K562 (cell line): ENCODE results near the gene GABPB1. TPM values are rescaled to one million over a fixed set of nuclear protein-coding genes. Genes with fewer than 3 reads are reported as not detected.

Experiments
- ATAC-seq: fragments of 200-7000 bp; cut with Tn5 transposase; 3 replicates; pipeline ENCODE4 v1.9.1; 2020; ENCODE audit warnings: moderate library complexity
- BruUV-seq: library from RNA; stranded (reverse); fragments of 400-500 nt; replicated peaks from 2 replicates; lab custom pipeline; 2021; lab: Mats Ljungman, UMichigan
- CTCF ChIA-PET: fragments of 300-600 bp; formaldehyde crosslinking; extraction: SDS; loops from one replicate; lab custom pipeline; 2021; ENCODE audit warnings: low intra/inter-chr PET ratio; lab: Yijun Ruan, JAX
- POLR2A ChIA-PET: fragments of 300-600, 350-650 bp; sonication (Branson Sonifier 250); formaldehyde crosslinking; extraction: SDS; loops from one replicate; lab custom pipeline; 2021; ENCODE audit warnings: antibody characterized with exemption, inconsistent platforms; lab: Yijun Ruan, JAX
- DNase-seq, 4 experiments: peaks; one replicate each; pipeline versions ENCODE4 v3.0.0 to v3.0.0-alpha.2; 2011 to 2018; ENCODE audit warnings: low spot score in 3 of 4, mixed read lengths in 3 of 4; ENCODE audit errors: extremely low read depth in 1 of 4
- FAIRE-seq: peaks from 2 replicates; lab custom pipeline; 2011; peaks lifted over from hg19 to GRCh38; lab: Jason Lieb, UNC
- H2AFZ ChIP-seq: 2 replicates; pipeline ENCODE4 v1.6.0; 2011; ENCODE audit warnings: low read depth, low read length, control low read depth, inconsistent platforms
- H3K27ac ChIP-seq: fragments of 200-600 bp; 3 replicates; pipeline ENCODE4 v1.8.0; 2011; ENCODE audit warnings: low read depth, mild to moderate bottlenecking, control low read depth, inconsistent platforms, low read length, moderate library complexity, mixed read lengths; ENCODE audit errors: extremely low read depth
- H3K27me3 ChIP-seq, 2 experiments: fragments of 300-600 bp in 1 of 2; 2 replicates in 1 of 2; 3 replicates in 1 of 2; pipeline versions ENCODE4 v1.6.0 to v1.8.0; 2011; ENCODE audit warnings: inconsistent platforms in 2 of 2, low read length in 2 of 2, mild to moderate bottlenecking in 1 of 2, mixed read lengths in 1 of 2, moderate library complexity in 1 of 2; ENCODE audit not compliant: control insufficient read depth in 2 of 2, insufficient read depth in 2 of 2
- H3K36me3 ChIP-seq: fragments of 300-600 bp; 3 replicates; pipeline ENCODE4 v1.8.0; 2011; ENCODE audit warnings: mild to moderate bottlenecking, low read length, inconsistent platforms; ENCODE audit not compliant: control insufficient read depth, insufficient read depth
- H3K4me1 ChIP-seq, 2 experiments: fragments of 200-600 bp in 1 of 2; replicated peaks in 1 of 2; 2 replicates in 1 of 2; 3 replicates in 1 of 2; pipeline versions ENCODE4 v1.5.1 to v1.8.0; 2011; ENCODE audit warnings: inconsistent platforms in 2 of 2, low read length in 2 of 2, mild to moderate bottlenecking in 1 of 2, mixed read lengths in 1 of 2, moderate library complexity in 1 of 2; ENCODE audit not compliant: control insufficient read depth in 2 of 2, insufficient read depth in 2 of 2
- H3K4me2 ChIP-seq: 2 replicates; pipeline ENCODE4 v1.6.1; 2011; ENCODE audit warnings: low read length, control low read depth, inconsistent platforms, mixed read lengths; ENCODE audit not compliant: insufficient read depth
- H3K4me3 ChIP-seq: fragments of 200-600 bp; sonication (generic), shearing (Covaris generic); 2 replicates; pipeline ENCODE4 v1.5.1; 2016; ENCODE audit warnings: control low read depth, inconsistent platforms
- H3K79me2 ChIP-seq: fragments of 200-600 bp; 3 replicates; pipeline ENCODE4 v1.8.0; 2011; ENCODE audit warnings: low read length, inconsistent platforms; ENCODE audit not compliant: control insufficient read depth, insufficient read depth
- H3K9ac ChIP-seq, 2 experiments: 2 replicates each; pipeline versions ENCODE4 v1.6.0 to v1.6.1; 2011; ENCODE audit warnings: low read depth in 2 of 2, low read length in 2 of 2, control low read depth in 1 of 2, inconsistent platforms in 1 of 2, mild to moderate bottlenecking in 1 of 2, mixed read lengths in 1 of 2; ENCODE audit not compliant: insufficient read depth in 1 of 2
- H3K9me1 ChIP-seq: one replicate; pipeline ENCODE4 v1.6.0; 2011; ENCODE audit warnings: inconsistent platforms, mild to moderate bottlenecking, low read length, moderate library complexity; ENCODE audit not compliant: control insufficient read depth, insufficient read depth
- H3K9me3 ChIP-seq: replicated peaks from 2 replicates; pipeline ENCODE4 v1.5.1; 2011; ENCODE audit warnings: low read depth, low read length, inconsistent platforms; ENCODE audit not compliant: control insufficient read depth, insufficient read depth
- H4K20me1 ChIP-seq: replicated peaks from 2 replicates; pipeline ENCODE4 v1.6.1; 2011; ENCODE audit warnings: low read length, inconsistent platforms, mixed read lengths; ENCODE audit not compliant: control insufficient read depth, insufficient read depth
- DNMT1 ChIP-seq: fragments of 450-650 bp; IDR thresholded peaks from 2 replicates; pipeline ENCODE4 v1.6.1; 2016; ENCODE audit warnings: antibody characterized with exemption, mild to moderate bottlenecking
- E2F5 ChIP-seq: sonication (generic); formaldehyde crosslinking; IDR thresholded peaks from 2 replicates; pipeline ENCODE4 v1.8.0; 2022; ENCODE audit warnings: mild to moderate bottlenecking, missing genetic modification reagents
- EHMT2 ChIP-seq: fragments of 450-650 bp; IDR thresholded peaks from 2 replicates; pipeline ENCODE4 v1.6.1; 2018; ENCODE audit warnings: antibody characterized with exemption
- FIP1L1 ChIP-seq: fragments of 200-400 bp; formaldehyde crosslinking; IDR thresholded peaks from 2 replicates; pipeline ENCODE4 v1.6.1; 2018; ENCODE audit warnings: mild to moderate bottlenecking, low read depth, low read length; ENCODE audit not compliant: poor library complexity, severe bottlenecking
- ZBTB7A ChIP-seq: IDR thresholded peaks from 2 replicates; pipeline ENCODE4 v1.6.1; 2011; ENCODE audit warnings: low read depth, mild to moderate bottlenecking, low read length, moderate library complexity, borderline replicate concordance; ENCODE audit not compliant: control insufficient read depth
- ZFP91 ChIP-seq: sonication (generic); formaldehyde crosslinking; IDR thresholded peaks from 2 replicates; pipeline ENCODE4 v1.8.0; 2022; ENCODE audit warnings: mild to moderate bottlenecking, missing genetic modification reagents
- ZNF584 ChIP-seq: fragments of 200-800 bp; sonication (Bioruptor generic); IDR thresholded peaks from 2 replicates; pipeline ENCODE4 v1.6.1; 2016; ENCODE audit warnings: low read depth, mild to moderate bottlenecking, missing genetic modification characterization, missing compliant biosample characterization
- WGBS: fragments of 100-300 bp; shearing (Covaris generic); methylation state at CpG from one replicate; pipeline ENCODE4 v1.1.6; 2016; ENCODE audit warnings: low coverage, mixed read lengths; ENCODE audit not compliant: insufficient coverage; ENCODE audit errors: missing lambda C conversion rate; 5-methylcytosine and 5-hydroxymethylcytosine counted together
- in situ Hi-C: fragments of 300-500 bp; cut with MboI; formaldehyde crosslinking; loops from 4 replicates; pipeline ENCODE4 v1.15.0; 2018; ENCODE audit warnings: inconsistent platforms, mixed read lengths
- intact Hi-C: fragments of 100-400 bp; cut with micrococcal nuclease; formaldehyde crosslinking; loops from 2 replicates; pipeline ENCODE4 v1.14.2; 2022
- polyA plus RNA-seq, 8 experiments: library from polyadenylated mRNA; depleted of rRNA in 4 of 8; stranded (reverse) in 5 of 8; unstranded in 3 of 8; fragments of >200 nt; fragmentation: Nextera tagmentation in 2 of 8; fragmentation: Illumina TruSeq in 1 of 8; extraction: Ambion mirVana in 2 of 8; extraction: Trizol in 1 of 8; gene quantifications; 2 replicates each; pipeline versions ENCODE4 v1.2.1 to v1.2.3, GENCODE V29; 2011 to 2014; ENCODE audit warnings: inconsistent platforms in 1 of 8, missing spikeins in 1 of 8
- total RNA-seq, 7 experiments: library from RNA; depleted of rRNA in 6 of 7; stranded (reverse); fragments of >200 nt in 6 of 7; fragmentation: Illumina TruSeq in 2 of 7; extraction: Trizol in 2 of 7; gene quantifications; 2 replicates each; pipeline versions ENCODE4 v1.2.1 to v1.2.3, GENCODE V29; 2011 to 2021; ENCODE audit warnings: low replicate concordance in 1 of 7

Gene GABPB1
- total and polyA plus RNA-seq, 9 of the 15 experiments (the other 6 are each of a cell fraction or from before 2014, with no cell fraction given) = 11.8 to 42.3 (median 33.2) TPM

- DNase-seq (no peak), FAIRE-seq (no peak), ATAC-seq (no peak)
- POLR2A ChIA-PET = interaction anchor here (1.2 to 1.4 kb wide), 3 partner anchors 8 to 16 kb away, joined by 3 to 6 read pairs (median 4); no protein-coding TSS in a partner anchor
- Histone ChIP-seq H4K20me1 (no peaks in the 10 kb centered on the region), H3K4me2 (no peak overlapping the region), H3K79me2 (no peaks in the 10 kb centered on the region), H3K36me3 (no peaks in the 10 kb centered on the region), H3K9me3 (no peaks in the 10 kb centered on the region), H3K4me1 (peaks cover 14 to 25% of the 10 kb centered on the region in 2 experiments; a peak in 3 of 5 replicates), H2AFZ (peak overlapping the region; percentile 19; the same call in 1 of the 2 replicates), H3K27me3 (no peaks in the 10 kb centered on the region), H3K9me1 (no peaks in the 10 kb centered on the region), H3K4me3 (no peak overlapping the region), H3K27ac (no peak overlapping the region), H3K9ac (peak overlapping the region in 1 of 2 experiments; percentile 39; a peak in 1 of 4 replicates)
- CTCF ChIA-PET = no interaction called here
- in situ Hi-C loops = no loop called here
- no TSS peak for BruUV-seq
- 88% methylated on average over 2 of the region's 2 CpGs for WGBS
- TF ChIP-seq ZNF584 (CRISPR knock-in tag) (no peak), FIP1L1 (no peak), ZBTB7A (no peak), DNMT1 (no peak), E2F5 (CRISPR knock-in tag) (no peak), EHMT2 (no peak), ZFP91 (CRISPR knock-in tag) (no peak)
- intact Hi-C loops = no loop called here
These were observed 109.9 kb downstream of the GABPB1 start for GRCh38 chr15:50244959-50245624.
